ENCODE results near the gene NAT9. TPM values are rescaled to one million over a fixed set of nuclear protein-coding genes. Genes with fewer than 3 reads are reported as not detected.

NAT9 gene
- polyA plus RNA-seq, result 10 to 100 TPM; 23.3 to 32.7 (median 24.7) TPM

DNA sequence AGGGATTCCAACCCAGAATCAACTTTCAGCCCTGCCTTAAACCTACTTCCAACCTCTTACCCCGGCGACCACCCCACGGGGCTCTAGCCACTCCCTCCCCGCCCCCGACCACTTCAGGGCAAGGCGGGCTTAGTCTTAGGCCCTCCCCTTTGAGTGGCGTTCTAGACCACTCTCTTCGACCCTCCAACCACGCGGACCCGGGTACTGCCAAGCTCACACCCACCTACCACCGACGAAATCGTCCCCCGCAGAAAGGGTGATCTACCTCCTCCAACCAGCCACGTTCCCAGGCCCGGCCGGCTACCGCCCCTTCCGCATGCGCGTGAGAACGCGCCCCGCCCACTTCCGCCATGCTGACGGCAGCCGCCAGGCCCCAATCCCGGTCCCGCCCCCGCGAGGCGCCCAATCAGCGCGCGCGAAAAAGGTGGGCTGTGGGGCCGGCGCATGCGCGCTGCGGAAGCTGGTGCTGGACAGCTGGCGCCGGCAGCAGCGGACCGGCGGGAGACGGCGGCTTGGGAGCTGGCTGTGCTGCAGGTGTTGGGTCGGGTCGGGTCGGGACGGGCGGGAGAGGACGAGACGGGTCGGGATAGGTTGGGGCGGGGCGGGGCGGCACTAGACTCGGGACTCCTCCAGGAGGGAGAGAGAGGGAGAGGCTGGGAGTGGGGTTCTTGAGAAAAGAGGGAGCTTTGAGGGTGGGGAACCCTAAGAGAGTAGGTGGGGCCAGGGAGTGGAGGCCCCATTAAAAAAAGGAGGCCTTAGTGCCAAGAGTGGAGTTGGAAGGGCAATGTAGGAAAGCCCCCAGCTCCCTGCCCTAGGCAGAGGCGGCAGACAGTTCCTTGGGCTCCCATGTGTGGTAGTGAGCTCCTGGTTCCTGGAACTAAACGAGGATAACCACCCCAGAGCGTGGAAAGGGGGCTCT lies at the start of gene NAT9:
TSS of gene NAT9 (minus strand) at position 302 of the 919 bp plus-strand sequence. CDS start 647 bp downstream, outside the sequence.
- WGBS, 3 donors, result 0 to 1% (median 1%) methylated on average over 56 to 64 of the region's 64 CpGs
- no peak within 1 kb of the TSS for H3K27ac ChIP-seq (ENCODE audit: low read depth, low read length)

- no peak overlapping the region for H3K27ac ChIP-seq (ENCODE audit: low read depth, low read length)
- 86 to 87% (median 87%) methylated on average over 11 of the region's 11 CpGs for WGBS, 3 donors
These were observed 48.9 kb upstream of the NAT9 start for GRCh38 chr17:74824961-74825627.

DNA sequence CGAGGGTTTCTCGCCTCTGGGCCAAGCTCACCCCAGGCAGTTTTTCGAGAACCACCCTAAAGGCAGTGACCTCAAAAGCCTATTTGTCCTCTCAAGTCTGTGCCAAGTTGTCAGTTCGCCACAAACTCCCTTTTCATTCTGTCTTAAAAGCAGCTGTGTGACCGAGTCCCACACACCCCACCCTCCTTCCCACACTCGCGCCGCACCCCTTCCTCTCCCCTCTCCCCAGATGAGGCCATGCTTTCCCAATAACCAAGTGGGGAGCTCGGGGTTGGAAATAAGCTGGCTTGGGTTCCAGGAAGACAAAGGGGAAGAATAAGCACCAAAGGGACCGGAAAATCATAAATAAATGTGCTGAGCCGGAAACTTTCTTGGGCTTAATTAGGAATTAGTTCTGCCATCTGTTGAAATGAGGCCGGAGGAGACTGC lies 46.8 kb upstream of the NAT9 start:
- WGBS, 3 donors, result 57 to 76% (median 59%) methylated on average over 12 of the region's 12 CpGs
- H3K27ac ChIP-seq (ENCODE audit: low read depth, low read length), result no peak overlapping the region

- 70 to 80% (median 74%) methylated on average over 15 of the region's 15 CpGs for WGBS, 3 donors
- no peak overlapping the region for H3K27ac ChIP-seq (ENCODE audit: low read depth, low read length)
These were observed 46.3 kb upstream of the NAT9 start for GRCh38 chr17:74822335-74822938.

DNA sequence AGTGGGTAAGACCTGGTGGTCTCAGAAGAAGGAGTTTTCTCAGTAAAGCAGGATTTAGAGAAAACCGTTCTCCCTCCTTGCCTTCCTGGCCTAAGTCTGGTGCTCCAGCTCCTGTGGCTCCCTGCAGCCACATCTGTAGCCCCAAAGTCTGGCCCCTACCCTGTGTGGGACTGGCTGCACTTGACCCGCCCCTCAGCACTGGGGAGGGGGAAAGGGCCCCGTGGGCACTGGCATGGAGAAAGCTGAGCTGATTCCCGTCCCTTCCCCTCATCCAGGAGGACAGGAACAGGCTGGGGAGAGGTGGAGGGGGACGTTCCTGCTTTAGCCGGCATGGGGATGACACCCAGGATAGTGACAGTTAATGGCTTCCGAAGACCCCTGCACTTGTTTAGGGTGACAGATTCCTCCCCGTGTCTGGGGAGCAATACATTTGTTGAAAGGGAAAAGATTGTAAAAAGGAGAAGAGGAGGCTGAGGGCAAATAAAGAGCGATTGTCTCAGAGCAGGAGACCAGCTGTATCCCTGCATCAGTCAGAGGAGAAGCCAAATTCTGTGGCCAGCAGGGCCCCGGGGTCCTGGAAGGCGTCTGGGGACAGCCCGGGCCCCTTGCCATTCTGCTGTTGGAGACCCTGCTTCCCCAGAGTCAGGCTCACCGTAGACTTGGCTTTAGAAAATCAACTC lies 45.6 kb upstream of the NAT9 start:
- H3K27ac ChIP-seq (ENCODE audit: low read depth, low read length), result no peak overlapping the region
- WGBS, 3 donors, result 72 to 87% (median 79%) methylated on average over 13 of the region's 13 CpGs

GRCh38 chr17:74819801-74820436 lies 43.8 kb upstream of the NAT9 start:
- H3K27ac ChIP-seq (ENCODE audit: low read depth, low read length), result no peak overlapping the region
- 93 to 97% (median 94%) methylated on average over 16 of the region's 16 CpGs for WGBS, 3 donors

- 94 to 97% (median 94%) methylated on average over 16 of the region's 16 CpGs for WGBS, 3 donors
- no peak overlapping the region for H3K27ac ChIP-seq (ENCODE audit: low read depth, low read length)
These were observed 42.3 kb upstream of the NAT9 start for GRCh38 chr17:74818291-74818938.

GRCh38 chr17:74816905-74817620 lies 40.9 kb upstream of the NAT9 start:
- 90 to 93% (median 90%) methylated on average over 17 to 18 of the region's 18 CpGs for WGBS, 3 donors
- H3K27ac ChIP-seq (ENCODE audit: low read depth, low read length), result no peak overlapping the region

GRCh38 chr17:74815550-74816370 lies 39.6 kb upstream of the NAT9 start:
- 80 to 90% (median 80%) methylated on average over 15 of the region's 15 CpGs for WGBS, 3 donors
- no peak overlapping the region for H3K27ac ChIP-seq (ENCODE audit: low read depth, low read length)

DNA sequence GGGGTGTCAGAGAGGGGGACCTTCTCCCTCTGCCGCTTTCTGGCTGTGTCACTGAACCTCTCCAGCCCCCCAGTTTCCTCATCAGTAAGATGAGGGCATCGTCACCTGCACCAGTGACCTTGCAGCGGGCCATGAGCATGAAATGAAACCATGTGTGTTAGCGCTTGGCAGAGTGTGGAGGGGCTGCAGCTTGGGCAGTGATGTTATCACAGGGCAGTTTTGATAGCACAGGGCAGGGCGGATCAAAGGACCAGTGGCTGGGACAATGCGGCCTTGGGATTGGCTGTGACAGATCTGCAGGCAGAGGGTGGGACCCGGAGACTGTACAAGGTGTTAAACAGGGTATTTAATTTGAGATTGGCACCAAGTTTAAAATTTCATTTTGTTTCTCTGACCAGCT lies 38.9 kb upstream of the NAT9 start:
- WGBS, 3 donors, result 93 to 97% (median 94%) methylated on average over 7 of the region's 7 CpGs
- no peak overlapping the region for H3K27ac ChIP-seq (ENCODE audit: low read depth, low read length)

DNA sequence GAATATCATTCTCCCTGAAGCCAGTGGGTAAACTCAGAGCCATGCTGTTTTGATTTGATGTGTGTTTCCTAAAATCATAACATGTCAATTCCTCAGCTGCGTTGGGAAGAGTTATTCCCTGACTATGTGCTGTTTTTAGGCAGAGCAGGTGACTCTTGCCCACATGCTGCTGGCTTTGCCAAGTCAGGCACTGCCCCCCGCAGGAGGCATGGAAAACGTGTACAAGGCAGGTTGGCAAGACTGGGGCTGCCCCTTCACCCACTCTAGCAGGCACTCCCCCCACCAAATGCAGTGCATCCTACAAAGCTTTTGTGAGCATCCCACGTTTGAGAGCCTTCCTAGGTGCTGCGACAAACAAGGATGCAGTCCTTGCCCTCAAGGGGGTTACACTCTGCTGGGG lies 38.3 kb upstream of the NAT9 start:
- H3K27ac ChIP-seq (ENCODE audit: low read depth, low read length), result no peak overlapping the region
- WGBS, 3 donors, result 82 to 84% (median 83%) methylated on average over 5 of the region's 5 CpGs

DNA sequence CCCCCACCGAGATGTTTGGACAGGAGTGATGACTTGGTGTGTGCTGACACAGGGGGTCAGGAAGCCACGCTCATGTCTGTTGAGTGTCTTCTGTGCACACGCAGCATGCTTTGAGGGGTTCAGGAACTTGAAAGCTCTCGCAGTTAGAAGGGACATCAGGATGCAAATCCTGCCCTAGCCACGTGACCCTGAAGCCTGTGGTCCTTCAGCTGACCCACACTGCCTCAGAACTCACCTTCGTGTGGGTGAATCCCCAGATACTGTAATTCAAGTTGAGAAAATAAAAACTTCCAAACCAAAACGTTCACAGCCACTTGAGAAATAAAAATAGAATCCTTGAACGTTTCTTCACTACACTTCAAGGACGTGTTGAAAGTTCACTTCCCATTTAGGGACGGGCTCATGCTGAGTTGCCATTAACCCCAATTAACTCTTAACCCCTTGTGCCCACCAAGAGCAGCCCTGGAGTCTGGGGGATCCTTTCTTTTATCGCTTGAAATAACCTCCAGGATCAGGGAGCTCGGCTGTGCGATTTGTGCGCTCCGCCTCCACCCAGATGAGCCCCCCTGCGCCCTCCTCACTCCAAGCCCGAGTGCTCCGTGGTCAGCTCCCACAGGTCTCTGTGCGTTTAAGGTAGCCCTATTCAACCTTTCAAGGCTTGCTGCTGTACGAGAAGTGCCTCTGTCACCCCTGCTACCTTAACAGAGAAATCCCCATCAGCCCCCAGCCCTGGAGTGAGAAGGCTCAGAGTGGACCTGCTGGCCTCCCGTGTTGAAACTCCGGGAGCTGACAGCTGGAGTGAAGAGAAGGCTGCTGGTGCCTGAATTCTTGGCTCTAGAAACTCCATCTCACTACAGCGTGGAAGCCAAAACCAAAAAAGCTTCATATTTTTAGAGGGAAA lies 36.2 kb upstream of the NAT9 start:
- H3K27ac ChIP-seq (ENCODE audit: low read depth, low read length), result no peak overlapping the region
- 50 to 67% (median 55%) methylated on average over 23 of the region's 23 CpGs for WGBS, 3 donors

DNA sequence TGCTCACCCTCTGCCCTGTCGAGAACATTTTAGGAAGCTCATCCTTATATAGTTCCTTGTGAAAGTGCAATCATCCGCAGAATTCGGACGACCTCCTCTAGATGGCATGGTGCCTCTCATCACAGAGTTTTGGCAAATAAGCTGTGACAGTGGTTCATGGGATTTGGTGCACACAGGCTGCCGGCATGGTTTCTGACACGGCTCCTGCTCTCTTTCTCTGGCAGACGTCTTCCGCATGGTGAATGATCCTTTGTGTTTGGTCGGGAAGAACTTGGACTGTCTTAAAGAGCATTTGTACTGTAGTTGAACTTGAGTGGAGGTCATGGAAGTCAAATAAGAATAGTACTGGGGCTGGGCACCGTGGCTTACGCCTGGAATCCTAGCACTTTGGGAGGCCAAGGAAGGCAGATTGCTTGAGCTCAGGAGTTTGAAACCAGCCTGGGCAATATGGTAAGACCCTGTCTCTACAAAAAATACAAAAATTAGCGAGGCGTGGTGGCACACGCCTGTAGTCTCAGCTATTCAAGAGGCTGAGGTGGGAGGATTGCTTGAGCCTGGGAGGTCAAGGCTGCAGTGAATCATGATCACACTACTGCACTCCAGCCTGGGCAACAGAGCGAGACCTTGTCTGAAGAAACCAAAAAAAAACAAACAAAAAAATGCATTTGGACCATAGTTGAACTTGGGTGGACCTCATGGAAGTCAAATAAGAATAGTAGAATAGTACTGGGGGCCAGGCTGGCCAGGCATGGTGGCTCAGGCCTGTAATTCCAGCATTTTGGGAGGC lies 34.7 kb upstream of the NAT9 start:
- WGBS, 3 donors, result 84 to 94% (median 89%) methylated on average over 15 of the region's 15 CpGs

DNA sequence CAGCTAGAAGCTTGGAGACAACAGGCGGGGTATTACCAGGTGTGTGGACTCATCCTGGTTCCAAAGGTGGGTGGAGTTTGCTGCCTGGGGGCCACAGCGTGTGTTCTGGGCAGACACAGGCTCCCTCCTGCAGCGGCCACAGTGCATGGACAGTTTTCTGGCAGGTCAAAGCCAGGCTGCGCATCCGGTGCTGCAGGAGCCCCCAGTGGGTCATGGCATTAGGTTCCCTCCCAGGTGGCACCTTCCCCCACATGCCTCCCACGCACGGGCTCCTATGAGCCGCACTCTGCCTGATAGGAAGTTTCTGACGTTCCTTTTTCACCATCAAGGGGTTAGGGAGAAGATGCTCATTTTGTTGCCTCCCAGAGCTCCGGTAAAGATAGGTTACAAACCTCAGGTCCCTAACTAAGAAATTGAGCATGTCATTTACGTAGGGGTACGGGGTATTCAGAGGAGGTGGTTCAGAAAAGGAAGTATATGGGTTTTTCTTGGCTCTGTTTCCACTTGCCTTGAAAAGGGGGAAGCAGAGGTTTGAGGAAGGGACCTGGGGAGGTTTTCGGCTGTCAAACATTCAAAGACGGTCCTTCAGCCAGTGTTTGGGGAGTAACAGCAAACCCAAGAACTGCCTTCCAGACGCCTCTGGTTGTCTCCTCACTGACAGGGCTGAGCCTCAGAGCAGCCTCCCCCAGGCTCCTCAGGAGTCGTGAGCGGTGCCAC lies 32.7 kb upstream of the NAT9 start:
- 69 to 88% (median 77%) methylated on average over 17 of the region's 17 CpGs for WGBS, 3 donors
- no peak overlapping the region for H3K27ac ChIP-seq (ENCODE audit: low read depth, low read length)

More for the DNA sequence above, 34.7 kb upstream of the NAT9 start:
- H3K27ac ChIP-seq (ENCODE audit: low read depth, low read length), result no peak overlapping the region

All from adipose tissue (tissue), 3 donors.